ENCODE results near the gene GANAB.
A peak's percentile ranks its signal among the peaks of the same experiment; 100 is the strongest.
"Not testable (repeated sequence)": the region's sequence is repeated elsewhere in the genome, so short reads cannot be mapped to it uniquely, and the experiment has no call there.

GANAB gene

DNA sequence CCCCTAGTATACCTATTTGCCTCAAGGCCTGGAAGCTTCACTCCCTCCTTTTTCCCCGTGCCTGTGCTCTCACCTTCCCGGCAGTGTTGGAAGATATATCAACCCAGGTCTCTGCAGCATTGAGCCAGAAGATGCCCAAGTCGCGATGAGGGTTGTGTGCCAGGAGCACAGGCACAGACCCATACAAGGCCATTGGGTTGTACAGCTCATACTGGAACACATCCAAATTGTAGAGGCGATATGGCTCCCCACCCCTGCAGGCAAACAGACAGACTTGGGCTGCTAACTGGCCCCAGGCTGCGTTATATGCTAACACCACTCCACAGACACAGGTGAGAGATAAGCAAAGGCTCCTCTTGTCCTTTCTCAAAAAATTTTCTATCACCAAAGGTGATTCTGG is 13.9 kb downstream of the GANAB start:
- Mint-ChIP-seq H3K9me3 (no peaks in the 10 kb centered on the region), H3K4me3 (no peak overlapping the region), H3K27me3 (no peaks in the 10 kb centered on the region), H3K36me3 (ENCODE audit: insufficient read depth) (peaks cover 63% of the 10 kb centered on the region), H3K4me1 (peaks cover 11% of the 10 kb centered on the region), H3K27ac (ENCODE audit: low read depth) (peak overlapping the region; percentile 61)
- DNase-seq (ENCODE audit: low spot score in 2 of 2) (no peak), ATAC-seq (replicated peaks; ENCODE audit: extremely low read depth, poor library complexity, severe bottlenecking) (no peak)

GRCh38 chr11:62627713-62628112 is 18.7 kb downstream of the GANAB start:
- no peak for DNase-seq (ENCODE audit: low spot score in 2 of 2)
- Mint-ChIP-seq H3K27me3 (no peaks in the 10 kb centered on the region), H3K9me3 (no peaks in the 10 kb centered on the region), H3K27ac (ENCODE audit: low read depth) (no peak overlapping the region), H3K4me1 (peaks cover 5% of the 10 kb centered on the region), H3K4me3 (no peak overlapping the region), H3K36me3 (ENCODE audit: insufficient read depth) (peaks cover 43% of the 10 kb centered on the region)
- no peak for ATAC-seq (replicated peaks; ENCODE audit: extremely low read depth, poor library complexity, severe bottlenecking)

DNA sequence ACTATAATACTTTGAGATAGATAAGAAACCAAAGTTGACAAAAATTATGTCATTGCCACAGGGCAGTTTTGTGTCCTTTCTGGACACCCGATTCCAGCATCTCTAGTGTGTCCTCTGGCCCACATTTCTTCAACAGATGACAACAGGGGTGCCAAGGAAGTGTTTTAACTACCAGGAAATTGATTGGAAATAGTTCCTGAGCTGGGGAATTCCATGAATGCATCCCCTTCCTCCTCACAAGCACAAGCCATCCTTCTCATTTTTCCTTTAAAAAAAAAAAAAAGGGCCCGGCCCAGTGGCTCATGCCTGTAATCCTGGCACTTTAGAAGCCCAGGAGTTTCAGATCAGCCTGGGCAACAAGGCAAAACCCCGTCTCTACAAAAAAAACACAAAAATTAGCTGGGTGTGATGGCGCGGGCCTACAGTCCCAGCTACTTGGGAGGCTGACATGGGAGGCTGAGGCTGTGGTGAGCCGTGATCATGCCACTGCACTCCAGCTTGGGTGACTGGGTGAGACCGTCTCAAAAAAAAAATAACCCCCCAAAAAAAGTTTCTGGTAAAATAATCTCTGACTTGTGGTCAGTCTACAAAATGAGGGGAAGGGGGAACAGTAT is 23.8 kb downstream of the GANAB start:
- Mint-ChIP-seq H3K27ac (ENCODE audit: low read depth) (peak overlapping the region; percentile 93), H3K9me3 (no peaks in the 10 kb centered on the region), H3K4me3 (peak overlapping the region; percentile 90), H3K4me1 (peaks cover 19% of the 10 kb centered on the region), H3K36me3 (ENCODE audit: insufficient read depth) (peaks cover 40% of the 10 kb centered on the region), H3K27me3 (no peaks in the 10 kb centered on the region)
- DNase-seq (ENCODE audit: low spot score in 2 of 2) = no peak
- ATAC-seq (replicated peaks; ENCODE audit: extremely low read depth, poor library complexity, severe bottlenecking) = no peak

GRCh38 chr11:62621567-62622470 is 24.6 kb downstream of the GANAB start, which contains the start of gene B3GAT3:
Gene B3GAT3 (minus strand): TSS chr11:62621986. CDS start chr11:62621947, 39 bp downstream.
- H3K4me1 Mint-ChIP-seq = peaks cover 19% of the 10 kb centered on the region
- peak; percentile 88 for ATAC-seq (replicated peaks; ENCODE audit: extremely low read depth, poor library complexity, severe bottlenecking)
- H3K36me3 Mint-ChIP-seq (ENCODE audit: insufficient read depth) = peaks cover 36% of the 10 kb centered on the region
- H3K9me3 Mint-ChIP-seq = no peaks in the 10 kb centered on the region
- peak; percentile 95 for DNase-seq (ENCODE audit: low spot score in 2 of 2)
- peak within 1 kb of the TSS; percentile 90 for H3K4me3 Mint-ChIP-seq
- peak within 1 kb of the TSS; percentile 93 for H3K27ac Mint-ChIP-seq (ENCODE audit: low read depth)
- H3K27me3 Mint-ChIP-seq = no peaks in the 10 kb centered on the region

DNA sequence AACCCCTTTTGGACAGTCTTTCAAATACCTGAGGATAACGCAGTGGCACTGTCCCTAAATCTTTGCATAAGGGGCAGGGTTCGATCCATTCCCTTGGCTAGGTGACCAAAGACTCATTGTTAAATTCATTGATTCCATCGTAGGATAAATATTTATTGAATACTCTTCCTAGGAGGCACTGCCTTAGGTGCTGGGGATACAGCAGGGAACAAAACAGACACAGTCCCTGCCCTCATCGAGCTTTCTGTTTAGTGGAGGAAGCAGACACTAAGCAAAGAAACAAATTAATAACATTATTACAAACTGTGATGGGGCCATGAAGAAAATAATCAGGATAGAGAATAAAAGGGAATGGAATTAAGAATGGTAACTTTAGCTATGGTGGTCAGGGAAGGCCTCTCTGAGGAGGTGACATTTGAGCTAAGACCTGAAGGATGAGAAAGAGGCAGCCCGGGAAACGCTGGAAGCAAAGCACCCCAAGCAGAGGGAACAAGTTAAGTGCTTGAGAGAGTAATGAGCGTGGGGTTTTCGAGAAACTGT is 25.3 kb downstream of the GANAB start:
- peaks cover 19% of the 10 kb centered on the region for H3K4me1 Mint-ChIP-seq
- no peaks in the 10 kb centered on the region for H3K27me3 Mint-ChIP-seq
- peak overlapping the region; percentile 93 for H3K27ac Mint-ChIP-seq (ENCODE audit: low read depth)
- peaks cover 37% of the 10 kb centered on the region for H3K36me3 Mint-ChIP-seq (ENCODE audit: insufficient read depth)
- DNase-seq (ENCODE audit: low spot score in 2 of 2) (no peak), ATAC-seq (replicated peaks; ENCODE audit: extremely low read depth, poor library complexity, severe bottlenecking) (no peak)
- H3K4me3 Mint-ChIP-seq = peak overlapping the region; percentile 90
- no peaks in the 10 kb centered on the region for H3K9me3 Mint-ChIP-seq

GRCh38 chr11:62616957-62617356 is 29.5 kb downstream of the GANAB start:
- not testable (repeated sequence) for H3K9me3 Mint-ChIP-seq; DNase-seq (ENCODE audit: low spot score in 2 of 2); H3K4me3 Mint-ChIP-seq; H3K27ac Mint-ChIP-seq (ENCODE audit: low read depth); ATAC-seq (replicated peaks; ENCODE audit: extremely low read depth, poor library complexity, severe bottlenecking); H3K27me3 Mint-ChIP-seq
- Mint-ChIP-seq H3K4me1 (peaks cover 31% of the 10 kb centered on the region), H3K36me3 (ENCODE audit: insufficient read depth) (peaks cover 40% of the 10 kb centered on the region)

- DNase-seq (ENCODE audit: low spot score in 2 of 2) = no peak
- Mint-ChIP-seq H3K27ac (ENCODE audit: low read depth) (no peak overlapping the region), H3K36me3 (ENCODE audit: insufficient read depth) (peaks cover 29% of the 10 kb centered on the region)
Measured at GRCh38 chr11:62615521-62615920, 30.9 kb downstream of the GANAB start.

DNA sequence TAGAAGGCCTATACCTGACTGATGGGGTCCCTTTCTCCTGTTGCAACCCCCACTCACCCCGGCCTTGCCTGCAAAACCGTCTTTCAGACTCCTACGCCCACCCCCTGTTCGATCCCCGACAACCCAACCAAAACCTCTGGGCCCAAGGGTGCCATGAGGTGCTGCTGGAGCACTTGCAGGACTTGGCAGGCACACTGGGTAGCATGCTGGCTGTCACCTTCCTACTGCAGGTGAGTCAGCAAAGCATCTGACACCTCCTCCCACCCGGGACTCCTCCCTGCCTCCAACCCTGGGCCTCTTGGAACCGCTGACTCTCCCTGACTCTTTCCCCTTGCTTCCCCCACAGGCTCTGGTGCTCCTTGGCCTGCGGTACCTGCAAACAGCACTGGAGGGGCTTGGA is 32.1 kb downstream of the GANAB start:
- no peak for ATAC-seq (replicated peaks; ENCODE audit: extremely low read depth, poor library complexity, severe bottlenecking)
- Mint-ChIP-seq H3K36me3 (ENCODE audit: insufficient read depth) (peaks cover 24% of the 10 kb centered on the region), H3K27me3 (no peaks in the 10 kb centered on the region)

More at GRCh38 chr11:62615521-62615920, 30.9 kb downstream of the GANAB start:
- H3K4me1 Mint-ChIP-seq = peaks cover 22% of the 10 kb centered on the region
- ATAC-seq (replicated peaks; ENCODE audit: extremely low read depth, poor library complexity, severe bottlenecking) = no peak
- H3K27me3 Mint-ChIP-seq = no peaks in the 10 kb centered on the region
- H3K9me3 Mint-ChIP-seq = no peaks in the 10 kb centered on the region
- no peak overlapping the region for H3K4me3 Mint-ChIP-seq

GRCh38 chr11:62613291-62613778 is 33.1 kb downstream of the GANAB start:
- no peaks in the 10 kb centered on the region for H3K27me3 Mint-ChIP-seq
- no peaks in the 10 kb centered on the region for H3K9me3 Mint-ChIP-seq
- peaks cover 34% of the 10 kb centered on the region for H3K4me1 Mint-ChIP-seq
- H3K4me3 Mint-ChIP-seq = peak overlapping the region; percentile 56
- no peak overlapping the region for H3K27ac Mint-ChIP-seq (ENCODE audit: low read depth)
- ATAC-seq (replicated peaks; ENCODE audit: extremely low read depth, poor library complexity, severe bottlenecking) = no peak
- H3K36me3 Mint-ChIP-seq (ENCODE audit: insufficient read depth) = peaks cover 19% of the 10 kb centered on the region
- no peak for DNase-seq (ENCODE audit: low spot score in 2 of 2)

More for the DNA sequence above, 32.1 kb downstream of the GANAB start:
- no peaks in the 10 kb centered on the region for H3K9me3 Mint-ChIP-seq
- no peak for DNase-seq (ENCODE audit: low spot score in 2 of 2)
- H3K4me1 Mint-ChIP-seq = peaks cover 27% of the 10 kb centered on the region
- no peak overlapping the region for H3K4me3 Mint-ChIP-seq
- peak overlapping the region; percentile 61 for H3K27ac Mint-ChIP-seq (ENCODE audit: low read depth)

GRCh38 chr11:62612366-62613290 is 33.8 kb downstream of the GANAB start, which contains the start of the genes EML3 and ROM1:
Gene EML3 (minus strand): TSS chr11:62612775. CDS start chr11:62612457, 318 bp downstream.
Gene ROM1 (plus strand): TSS chr11:62613257. CDS start chr11:62613282, 25 bp downstream.
- DNase-seq (ENCODE audit: low spot score in 2 of 2) = peak; percentile 82 to 87
- Mint-ChIP-seq H3K9me3 (no peaks in the 10 kb centered on the region), H3K36me3 (ENCODE audit: insufficient read depth) (peaks cover 25% of the 10 kb centered on the region), H3K4me3 (peak within 1 kb of the TSS; percentile 93), H3K27me3 (no peaks in the 10 kb centered on the region), H3K27ac (ENCODE audit: low read depth) (peak within 1 kb of the TSS; percentile 98), H3K4me1 (peaks cover 39% of the 10 kb centered on the region)
- peak; percentile 76 for ATAC-seq (replicated peaks; ENCODE audit: extremely low read depth, poor library complexity, severe bottlenecking)

- peak overlapping the region; percentile 93 for H3K4me3 Mint-ChIP-seq
- DNase-seq (ENCODE audit: low spot score in 2 of 2) (peak in 1 of 2 donors; percentile 48), ATAC-seq (replicated peaks; ENCODE audit: extremely low read depth, poor library complexity, severe bottlenecking) (peak; percentile 47)
- H3K4me1 Mint-ChIP-seq = peaks cover 41% of the 10 kb centered on the region
- peaks cover 27% of the 10 kb centered on the region for H3K36me3 Mint-ChIP-seq (ENCODE audit: insufficient read depth)
- H3K27me3 Mint-ChIP-seq = no peaks in the 10 kb centered on the region
- no peaks in the 10 kb centered on the region for H3K9me3 Mint-ChIP-seq
- peak overlapping the region; percentile 98 for H3K27ac Mint-ChIP-seq (ENCODE audit: low read depth)
Measured at GRCh38 chr11:62611705-62612365, 34.6 kb downstream of the GANAB start.

Measured in central memory CD8-positive, alpha-beta T cell (primary cell).